NCI-H510A treated with DMSO at 0.1 percent for 48 hours (cell line): ENCODE results near the gene VSX1.

Experiments used
- DNase-seq: peaks from one replicate; lab custom pipeline; 2025; lab: John Stamatoyannopoulos, UW

VSX1 gene

GRCh38 chr20:25040438-25040831, 41.5 kb downstream of the VSX1 start:
- DNase-seq = no peak

GRCh38 chr20:25039697-25040437, 42.1 kb downstream of the VSX1 start:
- peak; percentile 37 for DNase-seq

GRCh38 chr20:25038591-25039015, 43.3 kb downstream of the VSX1 start:
- no peak for DNase-seq

- DNase-seq = no peak
These were observed 43.9 kb downstream of the VSX1 start for GRCh38 chr20:25038103-25038410.

- no peak for DNase-seq
These were observed 44.4 kb downstream of the VSX1 start for GRCh38 chr20:25037288-25038102.

GRCh38 chr20:25036331-25036936, 45.5 kb downstream of the VSX1 start:
- no peak for DNase-seq

GRCh38 chr20:25035921-25036320, 46.0 kb downstream of the VSX1 start:
- DNase-seq = no peak

GRCh38 chr20:25033924-25034300, 48.0 kb downstream of the VSX1 start:
- DNase-seq = no peak

- DNase-seq = peak; percentile 79
These were observed 48.5 kb downstream of the VSX1 start for GRCh38 chr20:25033265-25033923.

- no peak for DNase-seq
These were observed 49.3 kb downstream of the VSX1 start for GRCh38 chr20:25032478-25033264.

GRCh38 chr20:25032065-25032477, 49.9 kb downstream of the VSX1 start:
- DNase-seq = no peak

- DNase-seq = no peak
These were observed 50.7 kb downstream of the VSX1 start for GRCh38 chr20:25031241-25031640.

- no peak for DNase-seq
These were observed 51.2 kb downstream of the VSX1 start for GRCh38 chr20:25030649-25031207.

- no peak for DNase-seq
These were observed 51.8 kb downstream of the VSX1 start for GRCh38 chr20:25030007-25030648.

- DNase-seq = no peak
These were observed 55.8 kb downstream of the VSX1 start for GRCh38 chr20:25025986-25026605.
